HT-29 (cell line): Measurements from ENCODE around the gene HMBS. TPM values are rescaled to one million over a fixed set of nuclear protein-coding genes. Genes with fewer than 3 reads are reported as not detected.

Experiments used
- DNase-seq: peaks from one replicate; pipeline ENCODE4 v3.0.0-alpha.2; 2015; ENCODE audit warnings: low spot score
- total RNA-seq: library from RNA; depleted of rRNA; stranded (reverse); fragments of >200 nt; shearing (Covaris generic); gene quantifications from 2 replicates; pipeline ENCODE4 v1.2.3, GENCODE V29; 2014

Gene HMBS
- total RNA-seq, 1 experiment from 2014 or later: 25.1 TPM

DNA sequence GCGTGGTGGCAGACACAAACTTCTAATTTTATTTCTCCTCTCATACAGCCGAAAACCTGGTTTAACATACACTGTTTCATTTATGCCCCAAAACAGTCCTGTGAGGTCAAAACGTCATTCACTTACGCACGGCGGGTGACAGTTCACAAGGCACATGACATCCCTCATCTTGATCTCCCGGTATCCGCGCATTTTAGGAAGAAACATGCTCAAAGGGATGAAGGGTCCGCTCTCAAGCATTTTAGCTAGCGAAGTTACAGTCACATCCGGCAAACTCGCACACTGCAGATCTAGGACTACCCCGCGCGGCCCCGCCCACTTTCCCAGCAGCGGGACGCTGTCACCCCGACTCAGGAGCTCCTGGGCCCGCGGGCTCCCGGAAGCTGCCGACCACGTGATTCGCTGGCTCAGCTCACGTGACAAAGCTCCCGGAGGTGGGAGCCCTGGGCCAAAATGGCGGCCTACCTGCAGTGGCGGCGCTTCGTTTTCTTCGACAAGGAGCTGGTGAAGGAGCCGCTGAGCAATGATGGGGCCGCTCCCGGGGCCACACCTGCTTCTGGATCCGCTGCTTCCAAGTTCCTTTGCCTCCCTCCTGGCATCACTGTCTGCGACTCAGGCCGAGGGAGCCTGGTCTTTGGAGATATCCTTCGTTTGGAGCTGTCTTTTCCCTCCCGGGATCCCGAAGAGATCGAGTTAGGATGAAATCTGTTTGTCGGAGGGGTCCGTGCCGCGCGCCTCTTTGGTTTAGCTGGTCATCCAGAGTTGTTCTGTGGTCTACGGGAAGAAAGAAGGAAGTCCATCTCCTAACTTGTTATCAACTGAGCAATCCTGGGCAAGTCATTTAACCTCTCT lies 17.1 kb upstream of the HMBS start, which contains the start of gene VPS11:
VPS11 (plus strand) TSS at position 448 of the 852 bp plus-strand sequence; CDS start at position 454, 6 bp downstream.
- DNase-seq: peak; percentile 99

GRCh38 chr11:119077839-119078238 lies 6.8 kb upstream of the HMBS start:
- no peak for DNase-seq

DNA sequence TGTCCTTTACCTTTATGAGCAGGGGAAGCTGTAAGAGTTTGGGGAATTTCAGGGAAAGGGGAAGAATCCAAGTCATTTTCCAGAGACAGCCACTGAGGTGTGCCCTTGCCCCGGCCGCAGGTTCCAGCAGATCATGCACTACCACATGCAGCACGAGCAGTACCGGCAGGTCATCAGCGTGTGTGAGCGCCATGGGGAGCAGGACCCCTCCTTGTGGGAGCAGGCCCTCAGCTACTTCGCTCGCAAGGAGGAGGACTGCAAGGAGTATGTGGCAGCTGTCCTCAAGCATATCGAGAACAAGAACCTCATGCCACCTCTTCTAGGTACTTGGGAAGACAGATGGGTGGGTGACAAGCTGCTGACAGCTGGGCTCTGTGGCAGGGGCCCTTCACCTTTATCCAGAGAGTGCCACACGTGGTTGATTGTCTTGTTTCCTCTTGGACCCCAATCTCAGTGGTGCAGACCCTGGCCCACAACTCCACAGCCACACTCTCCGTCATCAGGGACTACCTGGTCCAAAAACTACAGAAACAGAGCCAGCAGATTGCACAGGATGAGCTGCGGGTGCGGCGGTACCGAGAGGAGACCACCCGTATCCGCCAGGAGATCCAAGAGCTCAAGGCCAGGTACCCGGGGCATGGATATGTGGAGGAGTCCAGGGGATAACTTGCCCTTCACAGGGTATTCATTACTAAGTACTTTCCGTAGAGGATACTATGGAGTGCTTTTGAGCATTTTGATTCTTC lies 5.8 kb upstream of the HMBS start:
- DNase-seq: no peak

DNA sequence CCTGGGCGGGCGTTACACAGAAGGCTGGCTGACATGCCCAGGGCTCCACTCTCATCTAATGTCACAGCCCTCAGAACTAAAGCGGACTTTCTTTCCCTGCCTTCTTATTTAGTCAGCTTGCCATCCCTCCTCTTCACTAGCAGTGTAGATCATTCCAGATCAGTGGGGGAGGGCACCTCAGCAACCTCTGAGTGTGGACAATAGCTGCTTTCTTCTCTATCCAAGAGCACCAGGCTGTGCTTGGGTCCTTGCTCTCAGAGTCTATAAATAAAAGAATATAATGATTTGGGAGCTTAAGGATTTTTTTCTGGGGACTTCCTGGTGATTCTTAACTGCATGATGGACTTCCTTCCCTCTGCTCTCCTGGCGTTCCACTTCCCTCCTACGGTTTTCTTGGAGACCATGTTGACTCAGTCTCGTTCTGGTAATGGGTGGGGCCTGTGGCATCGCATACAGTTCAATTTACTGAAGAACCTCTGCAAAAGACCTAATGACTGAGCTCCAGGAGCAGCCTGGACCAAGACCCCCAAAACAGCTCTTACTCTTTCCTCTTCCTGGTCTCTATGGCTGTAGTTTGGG lies 2.9 kb upstream of the HMBS start:
- no peak for DNase-seq

DNA sequence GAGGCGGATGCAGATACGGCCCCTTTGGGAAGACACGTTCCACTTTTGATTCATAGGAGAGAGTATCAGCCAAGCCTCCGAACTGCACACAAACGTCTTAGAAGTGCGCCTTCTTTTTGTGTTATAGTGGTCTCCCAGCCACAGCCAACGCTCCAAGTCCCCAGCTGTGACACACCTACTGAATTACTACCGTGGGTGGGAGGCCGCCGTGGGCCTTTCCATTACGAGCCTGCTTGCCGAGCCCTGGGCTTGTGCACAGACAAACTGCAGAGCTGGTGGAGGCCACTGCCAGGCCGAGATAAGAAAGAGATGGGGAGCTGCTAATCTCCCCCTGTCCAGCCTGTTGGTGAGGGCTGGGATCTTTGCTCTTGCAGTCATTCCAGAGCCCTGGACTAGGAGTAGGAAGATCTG lies 761 bp downstream of the HMBS start:
- no peak for DNase-seq

GRCh38 chr11:119087123-119087522 lies 2.4 kb downstream of the HMBS start:
- DNase-seq: peak; percentile 14

DNA sequence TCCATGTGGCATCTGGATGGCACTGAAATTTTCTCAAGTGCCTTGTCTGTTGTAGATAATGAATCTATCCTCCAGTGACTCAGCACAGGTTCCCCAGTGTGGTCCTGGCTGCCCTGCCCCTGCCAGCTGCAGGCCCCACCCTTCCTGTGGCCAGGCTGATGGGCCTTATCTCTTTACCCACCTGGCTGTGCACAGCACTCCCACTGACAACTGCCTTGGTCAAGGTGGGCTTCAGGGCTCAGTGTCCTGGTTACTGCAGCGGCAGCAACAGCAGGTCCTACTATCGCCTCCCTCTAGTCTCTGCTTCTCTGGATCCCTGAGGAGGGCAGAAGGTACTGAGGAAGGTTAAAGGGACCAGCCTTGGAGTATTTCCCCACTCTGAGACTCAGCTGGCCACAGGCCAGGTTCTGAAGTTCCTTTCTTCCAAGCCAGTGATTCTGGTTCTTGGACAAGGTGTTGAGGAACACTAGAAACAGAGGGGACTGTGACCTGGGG lies 3.1 kb downstream of the HMBS start:
- DNase-seq: peak; percentile 9

- DNase-seq: no peak
These were observed 3.7 kb downstream of the HMBS start for GRCh38 chr11:119088406-119088805.

GRCh38 chr11:119089319-119089718 lies 4.6 kb downstream of the HMBS start:
- no peak for DNase-seq

GRCh38 chr11:119091178-119091577 lies 6.5 kb downstream of the HMBS start:
- no peak for DNase-seq

DNA sequence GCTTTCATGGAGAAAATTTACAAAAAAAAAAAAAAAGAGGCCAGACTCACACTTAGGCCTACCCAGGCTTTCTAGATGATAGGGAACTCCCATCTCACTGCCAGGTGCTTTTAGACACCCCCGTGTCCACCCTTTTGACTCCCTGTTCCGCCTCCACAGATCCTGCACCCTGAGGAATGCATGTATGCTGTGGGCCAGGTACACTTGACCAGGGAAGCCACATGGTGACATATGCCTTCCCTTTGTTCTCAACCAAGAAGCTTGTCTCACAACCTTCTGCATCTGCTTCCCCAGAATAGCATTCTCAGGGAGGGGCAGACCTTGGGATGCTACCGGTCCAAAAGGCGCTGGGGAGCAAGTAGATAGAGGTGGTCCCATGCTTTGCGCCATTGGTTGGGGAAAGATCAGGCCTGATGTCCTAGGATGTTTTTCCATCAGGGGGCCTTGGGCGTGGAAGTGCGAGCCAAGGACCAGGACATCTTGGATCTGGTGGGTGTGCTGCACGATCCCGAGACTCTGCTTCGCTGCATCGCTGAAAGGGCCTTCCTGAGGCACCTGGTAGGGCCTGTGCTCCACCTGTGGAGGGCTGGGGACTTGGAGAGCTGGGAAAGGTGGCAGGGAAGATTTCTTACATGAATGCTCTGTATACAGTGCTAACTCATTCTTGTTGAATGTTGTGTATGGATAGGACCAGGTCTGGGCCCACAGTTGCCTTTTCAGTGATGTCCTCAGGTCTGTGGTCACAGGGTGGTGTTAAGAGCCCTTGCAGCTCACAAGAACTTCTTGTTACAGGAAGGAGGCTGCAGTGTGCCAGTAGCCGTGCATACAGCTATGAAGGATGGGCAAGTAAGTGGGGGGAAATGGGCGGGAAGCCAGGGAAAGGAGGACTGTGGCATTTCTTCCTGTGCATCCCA lies 7.5 kb downstream of the HMBS start:
- peak; percentile 19 for DNase-seq

DNA sequence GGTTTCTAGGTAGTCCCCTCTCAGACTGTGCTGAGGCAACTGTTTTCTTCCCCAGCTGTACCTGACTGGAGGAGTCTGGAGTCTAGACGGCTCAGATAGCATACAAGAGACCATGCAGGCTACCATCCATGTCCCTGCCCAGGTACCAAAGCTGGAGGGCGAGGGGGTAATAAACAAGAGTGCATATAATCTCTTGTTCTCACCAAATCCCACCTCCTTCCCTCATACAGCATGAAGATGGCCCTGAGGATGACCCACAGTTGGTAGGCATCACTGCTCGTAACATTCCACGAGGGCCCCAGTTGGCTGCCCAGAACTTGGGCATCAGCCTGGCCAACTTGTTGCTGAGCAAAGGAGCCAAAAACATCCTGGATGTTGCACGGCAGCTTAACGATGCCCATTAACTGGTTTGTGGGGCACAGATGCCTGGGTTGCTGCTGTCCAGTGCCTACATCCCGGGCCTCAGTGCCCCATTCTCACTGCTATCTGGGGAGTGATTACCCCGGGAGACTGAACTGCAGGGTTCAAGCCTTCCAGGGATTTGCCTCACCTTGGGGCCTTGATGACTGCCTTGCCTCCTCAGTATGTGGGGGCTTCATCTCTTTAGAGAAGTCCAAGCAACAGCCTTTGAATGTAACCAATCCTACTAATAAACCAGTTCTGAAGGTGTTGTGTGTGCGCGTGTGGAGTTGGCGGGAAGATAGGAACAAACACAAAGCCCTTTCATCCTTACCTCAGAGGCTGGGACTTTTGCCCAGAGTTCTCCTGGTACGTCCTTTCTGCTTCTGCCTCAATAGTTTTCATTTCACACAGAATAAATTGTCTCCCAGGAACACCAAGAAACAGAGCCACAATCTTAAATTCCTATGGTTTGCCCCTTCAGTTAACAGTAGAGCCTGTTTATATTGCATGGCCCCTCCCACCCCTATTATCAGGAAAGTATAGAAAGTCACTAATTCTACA lies 8.5 kb downstream of the HMBS start:
- DNase-seq: peak; percentile 35

GRCh38 chr11:119093942-119094815 lies 9.5 kb downstream of the HMBS start:
- peak; percentile 40 for DNase-seq

DNA sequence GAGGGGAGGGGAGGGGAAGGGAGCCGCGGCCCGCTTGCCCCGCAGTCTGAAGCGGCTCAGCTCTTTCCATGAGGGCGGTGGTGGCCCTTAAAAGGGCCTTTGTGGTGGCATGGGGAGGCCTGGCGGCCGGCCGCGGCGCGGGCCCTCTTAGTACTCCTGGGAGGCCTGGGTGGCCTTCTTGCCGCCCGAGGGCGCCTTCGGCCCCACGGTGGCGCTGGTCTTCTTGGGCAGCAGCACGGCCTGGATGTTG lies 10.1 kb downstream of the HMBS start:
- DNase-seq: peak; percentile 88

GRCh38 chr11:119095066-119095880 lies 10.6 kb downstream of the HMBS start:
- peak; percentile 100 for DNase-seq

GRCh38 chr11:119099711-119100110 lies 15.0 kb downstream of the HMBS start:
- no peak for DNase-seq

GRCh38 chr11:119100246-119100970 lies 15.7 kb downstream of the HMBS start:
- DNase-seq: peak; percentile 79
